CD14-positive monocyte (primary cell): ENCODE measurements around the gene RPS21. TPM values are rescaled to one million over a fixed set of nuclear protein-coding genes. Genes with fewer than 3 reads are reported as not detected.

Source experiments
- DNase-seq, 3 donors: peaks; one replicate each; pipeline ENCODE4 v3.0.0-alpha.2; 2011 to 2022
- H2AFZ ChIP-seq: 2 replicates; pipeline ENCODE4 v1.6.0; 2012; ENCODE audit warnings: mild to moderate bottlenecking, low read depth, low read length, inconsistent platforms; ENCODE audit not compliant: insufficient read depth, poor library complexity, severe bottlenecking
- H3K27ac ChIP-seq, 2 donors: 1 replicate in 1 of 2; 2 replicates in 1 of 2; pipeline ENCODE4 v1.5.1; 2012 to 2013; ENCODE audit warnings: low read length in 2 of 2, control low read depth in 1 of 2, inconsistent platforms in 1 of 2, low read depth in 1 of 2, mild to moderate bottlenecking in 1 of 2
- H3K27me3 ChIP-seq, 2 donors: one replicate each; pipeline versions ENCODE4 v1.6.0 to v1.6.1; 2011 to 2013; ENCODE audit warnings: low read length in 2 of 2; ENCODE audit not compliant: control insufficient read depth in 2 of 2, insufficient read depth in 2 of 2
- H3K36me3 ChIP-seq, 2 donors: replicated peaks in 1 of 2; 1 replicate in 1 of 2; 2 replicates in 1 of 2; pipeline versions ENCODE4 v1.5.1 to v1.6.1; 2012 to 2013; ENCODE audit warnings: low read length in 2 of 2, control low read depth in 1 of 2, inconsistent platforms in 1 of 2, mild to moderate bottlenecking in 1 of 2; ENCODE audit not compliant: insufficient read depth in 2 of 2, control insufficient read depth in 1 of 2
- H3K4me1 ChIP-seq, 2 donors: 1 replicate in 1 of 2; 2 replicates in 1 of 2; pipeline versions ENCODE4 v1.5.1 to v1.6.1; 2012 to 2013; ENCODE audit warnings: low read length in 2 of 2, control low read depth in 1 of 2, inconsistent platforms in 1 of 2, mild to moderate bottlenecking in 1 of 2, moderate library complexity in 1 of 2; ENCODE audit not compliant: insufficient read depth in 2 of 2, control insufficient read depth in 1 of 2
- H3K4me2 ChIP-seq: replicated peaks from 2 replicates; pipeline ENCODE3; 2012; ENCODE audit warnings: low read length, moderate library complexity, mild to moderate bottlenecking; ENCODE audit not compliant: poor library complexity, severe bottlenecking; ENCODE audit errors: extremely low read depth
- H3K4me3 ChIP-seq, 3 experiments: fragments of 200-600 bp in 1 of 3; sonication (generic) in 1 of 3; replicated peaks in 1 of 3; 1 replicate in 2 of 3; 2 replicates in 1 of 3; pipeline ENCODE4 v1.5.1; 2011 to 2013; ENCODE audit warnings: low read length in 3 of 3, mild to moderate bottlenecking in 3 of 3, control low read depth in 2 of 3, low read depth in 2 of 3, inconsistent platforms in 1 of 3, moderate library complexity in 1 of 3
- H3K79me2 ChIP-seq: 2 replicates; pipeline ENCODE4 v1.6.0; 2012; ENCODE audit warnings: mild to moderate bottlenecking, control low read depth, inconsistent platforms, low read length, moderate library complexity; ENCODE audit not compliant: insufficient read depth
- H3K9ac ChIP-seq: 2 replicates; pipeline ENCODE4 v1.6.0; 2017; ENCODE audit warnings: low read length, mild to moderate bottlenecking; ENCODE audit not compliant: insufficient read depth, poor library complexity, severe bottlenecking
- H3K9me3 ChIP-seq, 2 donors: replicated peaks in 1 of 2; 1 replicate in 1 of 2; 2 replicates in 1 of 2; pipeline versions ENCODE4 v1.5.1 to v1.6.1; 2012 to 2013; ENCODE audit warnings: low read length in 2 of 2, control low read depth in 1 of 2; ENCODE audit not compliant: control insufficient read depth in 1 of 2, insufficient read depth in 1 of 2
- H4K20me1 ChIP-seq: 2 replicates; pipeline ENCODE4 v1.6.0; 2012; ENCODE audit warnings: mild to moderate bottlenecking, low read length, control low read depth, moderate library complexity; ENCODE audit not compliant: insufficient read depth
- H3K27ac Mint-ChIP-seq, 7 donors: one replicate each; pipeline ENCODE4 v1.8.0; 2020; ENCODE audit warnings: mild to moderate bottlenecking in 7 of 7, mixed read lengths in 7 of 7, moderate library complexity in 6 of 7, inconsistent platforms in 2 of 7
- H3K27me3 Mint-ChIP-seq, 3 donors: one replicate each; pipeline ENCODE4 v1.8.0; 2021 to 2022; ENCODE audit warnings: low read depth in 3 of 3, mild to moderate bottlenecking in 3 of 3, mixed read lengths in 3 of 3, moderate library complexity in 3 of 3, inconsistent platforms in 1 of 3
- H3K36me3 Mint-ChIP-seq, 2 donors: one replicate each; pipeline ENCODE4 v1.8.0; 2020; ENCODE audit warnings: mixed read lengths in 2 of 2, inconsistent platforms in 1 of 2, mild to moderate bottlenecking in 1 of 2
- H3K4me1 Mint-ChIP-seq: one replicate; pipeline ENCODE4 v1.8.0; 2020; ENCODE audit warnings: mild to moderate bottlenecking, mixed read lengths
- H3K4me3 Mint-ChIP-seq, 2 donors: one replicate each; pipeline ENCODE4 v1.8.0; 2020; ENCODE audit warnings: mild to moderate bottlenecking in 2 of 2, mixed read lengths in 2 of 2, moderate library complexity in 1 of 2
- H3K9me3 Mint-ChIP-seq, 7 donors: one replicate each; pipeline ENCODE4 v1.8.0; 2020 to 2022; ENCODE audit warnings: mixed read lengths in 7 of 7, mild to moderate bottlenecking in 6 of 7, moderate library complexity in 6 of 7, inconsistent platforms in 2 of 7
- WGBS: methylation state at CpG from one replicate; pipeline ENCODE4 v1.1.5; 2013; ENCODE audit warnings: missing lambda C conversion rate; ENCODE audit not compliant: insufficient coverage; 5-methylcytosine and 5-hydroxymethylcytosine counted together
- intact Hi-C, 2 donors: fragments of 100-400 bp; cut with micrococcal nuclease; formaldehyde crosslinking; loops; one replicate each; pipeline versions ENCODE4 v1.15.0 to v1.15.1; 2023
- polyA plus RNA-seq, 3 donors: library from polyadenylated mRNA; depleted of rRNA in 1 of 3; unstranded in 2 of 3; stranded (reverse) in 1 of 3; fragments of 300-500 nt in 2 of 3; fragments of >200 nt in 1 of 3; fragmentation: Illumina TruSeq in 2 of 3; gene quantifications; 1 replicate in 2 of 3; 2 replicates in 1 of 3; pipeline ENCODE4 v1.2.3, GENCODE V29; 2012 to 2021
- TF ChIP-seq, protein P1 (sequence below): fragments of 200-600 bp; IDR thresholded peaks from one replicate; pipeline ENCODE4 v1.8.0; 2022; ENCODE audit warnings: antibody characterized with exemption, mild to moderate bottlenecking

RPS21 gene
- polyA plus RNA-seq, 3 donors = 799 to 6,263 (median 968) TPM

DNA sequence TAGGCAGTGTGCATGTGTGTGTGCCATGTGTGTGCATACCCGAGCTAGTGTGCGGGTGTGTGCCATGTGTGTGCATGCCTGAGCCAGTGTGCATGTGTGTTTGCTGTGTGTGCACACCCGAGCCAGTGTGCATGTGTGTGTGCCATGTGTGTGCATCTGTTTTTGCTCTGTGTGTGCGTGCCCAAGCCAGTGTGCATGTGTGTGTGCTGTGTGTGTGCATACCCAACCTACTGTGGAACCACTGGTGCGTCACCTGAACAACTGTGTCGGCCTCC lies 34.8 kb downstream of the RPS21 start:
- Histone ChIP-seq H2AFZ (no peak overlapping the region), H3K4me2 (no peak overlapping the region), H3K9ac (no peak overlapping the region), H3K4me3 (no peak overlapping the region), H3K27me3 (no peaks in the 10 kb centered on the region), H4K20me1 (no peaks in the 10 kb centered on the region), H3K9me3 (peaks cover 0 to 5% of the 10 kb centered on the region in 2 donors), H3K4me1 (no peaks in the 10 kb centered on the region), H3K79me2 (no peaks in the 10 kb centered on the region), H3K27ac (no peak overlapping the region), H3K36me3 (no peaks in the 10 kb centered on the region)
- Mint-ChIP-seq H3K4me1 (no peaks in the 10 kb centered on the region), H3K4me3 (no peak overlapping the region), H3K27ac (peak overlapping the region in 1 of 7 donors; percentile 18), H3K27me3 (peaks cover 2 to 11% (median 4%) of the 10 kb centered on the region in 3 donors), H3K36me3 (no peaks in the 10 kb centered on the region), H3K9me3 (peaks cover 0 to 5% (median 0%) of the 10 kb centered on the region in 7 donors)
- TF ChIP-seq, protein P1, sequence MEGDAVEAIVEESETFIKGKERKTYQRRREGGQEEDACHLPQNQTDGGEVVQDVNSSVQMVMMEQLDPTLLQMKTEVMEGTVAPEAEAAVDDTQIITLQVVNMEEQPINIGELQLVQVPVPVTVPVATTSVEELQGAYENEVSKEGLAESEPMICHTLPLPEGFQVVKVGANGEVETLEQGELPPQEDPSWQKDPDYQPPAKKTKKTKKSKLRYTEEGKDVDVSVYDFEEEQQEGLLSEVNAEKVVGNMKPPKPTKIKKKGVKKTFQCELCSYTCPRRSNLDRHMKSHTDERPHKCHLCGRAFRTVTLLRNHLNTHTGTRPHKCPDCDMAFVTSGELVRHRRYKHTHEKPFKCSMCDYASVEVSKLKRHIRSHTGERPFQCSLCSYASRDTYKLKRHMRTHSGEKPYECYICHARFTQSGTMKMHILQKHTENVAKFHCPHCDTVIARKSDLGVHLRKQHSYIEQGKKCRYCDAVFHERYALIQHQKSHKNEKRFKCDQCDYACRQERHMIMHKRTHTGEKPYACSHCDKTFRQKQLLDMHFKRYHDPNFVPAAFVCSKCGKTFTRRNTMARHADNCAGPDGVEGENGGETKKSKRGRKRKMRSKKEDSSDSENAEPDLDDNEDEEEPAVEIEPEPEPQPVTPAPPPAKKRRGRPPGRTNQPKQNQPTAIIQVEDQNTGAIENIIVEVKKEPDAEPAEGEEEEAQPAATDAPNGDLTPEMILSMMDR = no peak
- DNase-seq = no peak
- intact Hi-C loops = no loop called here
- 80% methylated on average over 5 of the region's 6 CpGs for WGBS

DNA sequence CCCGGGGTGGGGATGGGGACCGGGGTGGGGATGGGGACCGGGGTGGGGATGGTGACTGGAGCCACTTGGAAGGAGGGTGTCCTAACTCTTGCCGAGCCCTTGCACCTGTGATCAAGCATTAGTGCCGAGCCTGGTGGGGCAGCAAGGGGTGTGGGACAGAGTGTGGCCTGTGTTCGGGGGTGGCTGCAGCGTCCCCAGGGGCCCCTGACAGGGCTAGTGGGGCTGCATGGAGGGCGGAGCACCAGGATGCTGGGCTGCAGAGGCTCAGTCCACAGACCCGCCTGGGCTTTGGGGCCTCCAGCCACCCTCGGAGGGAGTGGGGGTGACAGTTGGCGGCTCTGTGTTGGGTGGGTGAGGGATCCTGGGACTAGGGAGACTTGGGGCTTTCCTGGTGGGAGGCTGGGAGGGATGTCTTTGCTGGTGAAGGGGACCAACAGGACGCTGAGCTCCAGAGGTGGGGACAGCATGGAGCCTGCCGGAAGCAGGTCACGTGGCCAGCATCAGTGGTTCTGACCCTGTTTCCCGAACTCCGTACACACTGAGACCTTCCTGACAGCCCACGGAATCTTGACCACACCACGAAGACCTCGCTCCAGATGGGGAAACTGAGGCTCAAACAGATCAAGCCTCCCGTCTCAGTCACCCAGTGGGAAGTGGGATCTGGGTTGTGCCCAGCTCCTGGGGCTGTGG lies 35.9 kb downstream of the RPS21 start:
- intact Hi-C loops = no loop called here
- DNase-seq = no peak
- Mint-ChIP-seq H3K4me1 (no peaks in the 10 kb centered on the region), H3K27me3 (peaks cover 2 to 11% (median 4%) of the 10 kb centered on the region in 3 donors), H3K36me3 (no peaks in the 10 kb centered on the region), H3K4me3 (no peak overlapping the region), H3K9me3 (peaks cover 0 to 5% (median 0%) of the 10 kb centered on the region in 7 donors), H3K27ac (no peak overlapping the region)
- no peak overlapping the region for H3K4me2 ChIP-seq
- TF ChIP-seq, protein P1 = no peak
- H3K27me3 ChIP-seq = no peaks in the 10 kb centered on the region
- H2AFZ ChIP-seq = no peak overlapping the region
- no peaks in the 10 kb centered on the region for H3K36me3 ChIP-seq
- no peak overlapping the region for H3K4me3 ChIP-seq
- no peaks in the 10 kb centered on the region for H3K4me1 ChIP-seq
- H3K27ac ChIP-seq = no peak overlapping the region
- H3K9me3 ChIP-seq = peaks cover 0 to 5% of the 10 kb centered on the region in 2 donors
- no peaks in the 10 kb centered on the region for H3K79me2 ChIP-seq
- 91% methylated on average over 17 of the region's 20 CpGs for WGBS
- H3K9ac ChIP-seq = no peak overlapping the region
- no peaks in the 10 kb centered on the region for H4K20me1 ChIP-seq
